LNCaP clone FGC (cell line): Measurements from ENCODE around the gene LDLRAD4.

ENCODE experiments used
- DNase-seq: peaks from one replicate; pipeline ENCODE4 v3.0.0-alpha.2; 2011; ENCODE audit warnings: low read depth
- H3K4me3 ChIP-seq: 2 replicates; pipeline ENCODE4 v1.5.1; 2011; ENCODE audit warnings: mild to moderate bottlenecking, low read depth, low read length, control low read depth
- TF ChIP-seq, protein P1 (sequence below): IDR thresholded peaks from 2 replicates; pipeline ENCODE4 v1.5.1; 2012; ENCODE audit warnings: mild to moderate bottlenecking; ENCODE audit not compliant: control insufficient read depth, insufficient read depth; ENCODE audit errors: extremely low read depth

The LDLRAD4 gene

GRCh38 chr18:13232971-13233786, 14.6 kb downstream of the LDLRAD4 start:
- TF ChIP-seq, protein P1, sequence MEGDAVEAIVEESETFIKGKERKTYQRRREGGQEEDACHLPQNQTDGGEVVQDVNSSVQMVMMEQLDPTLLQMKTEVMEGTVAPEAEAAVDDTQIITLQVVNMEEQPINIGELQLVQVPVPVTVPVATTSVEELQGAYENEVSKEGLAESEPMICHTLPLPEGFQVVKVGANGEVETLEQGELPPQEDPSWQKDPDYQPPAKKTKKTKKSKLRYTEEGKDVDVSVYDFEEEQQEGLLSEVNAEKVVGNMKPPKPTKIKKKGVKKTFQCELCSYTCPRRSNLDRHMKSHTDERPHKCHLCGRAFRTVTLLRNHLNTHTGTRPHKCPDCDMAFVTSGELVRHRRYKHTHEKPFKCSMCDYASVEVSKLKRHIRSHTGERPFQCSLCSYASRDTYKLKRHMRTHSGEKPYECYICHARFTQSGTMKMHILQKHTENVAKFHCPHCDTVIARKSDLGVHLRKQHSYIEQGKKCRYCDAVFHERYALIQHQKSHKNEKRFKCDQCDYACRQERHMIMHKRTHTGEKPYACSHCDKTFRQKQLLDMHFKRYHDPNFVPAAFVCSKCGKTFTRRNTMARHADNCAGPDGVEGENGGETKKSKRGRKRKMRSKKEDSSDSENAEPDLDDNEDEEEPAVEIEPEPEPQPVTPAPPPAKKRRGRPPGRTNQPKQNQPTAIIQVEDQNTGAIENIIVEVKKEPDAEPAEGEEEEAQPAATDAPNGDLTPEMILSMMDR = no peak
- DNase-seq = no peak
- no peak overlapping the region for H3K4me3 ChIP-seq

GRCh38 chr18:13233787-13234783, 15.5 kb downstream of the LDLRAD4 start:
- TF ChIP-seq, protein P1 = no peak
- DNase-seq = no peak
- no peak overlapping the region for H3K4me3 ChIP-seq

DNA sequence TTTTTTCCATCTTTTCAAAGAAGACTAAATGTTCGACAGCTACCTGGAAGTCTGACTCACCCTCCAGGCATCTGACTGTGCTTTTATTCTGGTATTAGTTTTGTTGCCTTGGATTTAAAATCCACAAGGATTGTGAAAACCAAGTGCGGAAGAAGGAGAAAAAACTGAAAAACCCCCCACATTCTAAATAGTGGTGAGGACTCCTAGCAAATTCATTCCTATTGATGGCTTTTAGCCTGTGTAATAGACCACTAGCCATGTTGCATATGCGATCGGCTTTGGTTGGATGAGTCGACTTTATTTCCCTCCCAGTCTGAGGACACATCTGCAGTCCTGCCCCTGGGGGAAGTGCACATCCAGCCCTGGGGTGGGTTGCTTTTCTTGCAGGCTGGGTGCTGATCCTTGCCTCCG, 16.9 kb downstream of the LDLRAD4 start:
- TF ChIP-seq, protein P1 = no peak
- no peak overlapping the region for H3K4me3 ChIP-seq
- DNase-seq = no peak

GRCh38 chr18:13235981-13236380, 17.4 kb downstream of the LDLRAD4 start:
- H3K4me3 ChIP-seq = no peak overlapping the region
- TF ChIP-seq, protein P1 = no peak
- DNase-seq = no peak

DNA sequence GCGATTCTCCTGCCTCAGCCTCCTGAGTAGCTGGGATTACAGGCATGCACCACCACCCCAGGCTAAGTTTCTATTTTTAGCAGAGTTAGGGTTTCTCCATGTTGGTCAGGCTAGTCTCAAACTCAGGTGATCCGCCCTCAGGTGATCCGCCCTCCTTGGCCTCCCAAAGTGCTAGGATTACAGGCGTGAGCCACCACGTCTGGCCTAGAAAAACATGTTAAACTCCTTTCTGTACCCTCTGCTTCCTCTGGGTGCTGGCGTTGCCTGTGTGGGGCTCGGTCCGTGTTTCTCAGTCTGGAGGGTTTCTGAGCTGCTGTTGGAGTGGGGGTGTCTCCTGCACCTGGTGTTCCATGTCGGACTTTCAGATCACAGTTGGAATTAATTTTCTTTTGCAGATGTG, 17.9 kb downstream of the LDLRAD4 start:
- DNase-seq = no peak
- TF ChIP-seq, protein P1 = no peak
- H3K4me3 ChIP-seq = no peak overlapping the region

DNA sequence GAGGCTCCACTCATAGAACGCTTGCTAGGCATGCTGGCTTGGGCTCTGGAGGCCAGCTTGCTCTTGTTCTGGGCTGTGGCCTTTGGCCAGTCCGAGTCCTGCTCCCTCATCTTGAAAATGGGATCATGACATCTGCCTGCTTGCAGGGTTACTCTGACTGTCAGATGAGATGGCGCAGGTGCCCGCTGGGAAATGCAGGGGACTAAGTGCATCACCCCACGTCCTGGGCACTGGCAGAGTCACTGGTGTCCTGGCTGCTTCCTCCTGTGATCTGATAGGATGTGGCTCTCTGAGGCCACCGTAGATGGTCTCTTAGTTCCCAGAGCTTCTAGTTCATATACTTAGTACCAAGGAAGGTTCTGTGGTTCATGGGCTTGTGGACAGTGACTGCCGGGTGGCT, 18.5 kb downstream of the LDLRAD4 start:
- no peak overlapping the region for H3K4me3 ChIP-seq
- TF ChIP-seq, protein P1 = no peak
- DNase-seq = no peak
